ENCODE data around the gene LRWD1.

LRWD1 gene

GRCh38 chr7:102464577-102465280 lies at the start of gene LRWD1, which contains the start of gene ALKBH4 (continued):
- TF ChIP-seq GLIS1 (tag by site-specific recombination; IDR thresholded peaks at IDR 0.05) (peak; percentile 87), ZNF174 (tag by site-specific recombination; IDR thresholded peaks at IDR 0.05) (no peak), ZNF19 (tag by site-specific recombination; IDR thresholded peaks at IDR 0.05; ENCODE audit: low read depth) (no peak), KLF1 (tag by site-specific recombination; IDR thresholded peaks at IDR 0.05) (peak; percentile 39; the same call in 1 of the 2 replicates), OSR2 (tag by site-specific recombination; IDR thresholded peaks at IDR 0.05) (no peak), ZNF16 (tag by site-specific recombination; IDR thresholded peaks at IDR 0.05; ENCODE audit: low read depth) (no peak), ZNF776 (tag by site-specific recombination; IDR thresholded peaks at IDR 0.05; ENCODE audit: borderline replicate concordance) (no peak), ZSCAN16 (tag by site-specific recombination; IDR thresholded peaks at IDR 0.05) (peak; percentile 75), ZNF223 (tag by site-specific recombination; IDR thresholded peaks at IDR 0.05) (no peak), ZEB2 (tag by site-specific recombination; IDR thresholded peaks at IDR 0.05) (no peak), ZNF658 (tag by site-specific recombination; IDR thresholded peaks at IDR 0.05) (no peak), ZNF555 (tag by site-specific recombination; conservative IDR thresholded peaks at IDR 0.05) (no peak), ZNF341 (tag by site-specific recombination; IDR thresholded peaks at IDR 0.05; ENCODE audit: low read depth) (peak; percentile 88), ZFP37 (tag by site-specific recombination; IDR thresholded peaks at IDR 0.05) (no peak), BCL11A (tag by site-specific recombination; IDR thresholded peaks at IDR 0.05; ENCODE audit: low read depth) (no peak), SALL2 (tag by site-specific recombination; IDR thresholded peaks at IDR 0.05; ENCODE audit: borderline replicate concordance) (no peak), ZNF26 (tag by site-specific recombination; IDR thresholded peaks at IDR 0.05) (no peak), ZNF560 (tag by site-specific recombination; IDR thresholded peaks at IDR 0.05; ENCODE audit: borderline replicate concordance) (no peak), EGR2 (tag by site-specific recombination; IDR thresholded peaks at IDR 0.05; ENCODE audit: low read depth) (peak; percentile 60), TRIM28 (IDR thresholded peaks at IDR 0.05; ENCODE audit: borderline replicate concordance, low read length) (no peak), RBAK (tag by site-specific recombination; IDR thresholded peaks at IDR 0.05) (no peak), ZNF596 (tag by site-specific recombination; IDR thresholded peaks at IDR 0.05) (no peak), TCF7L2 (IDR thresholded peaks at IDR 0.05; ENCODE audit: borderline replicate concordance, low read depth, low read length) (no peak), KLF7 (tag by site-specific recombination; IDR thresholded peaks at IDR 0.05; ENCODE audit: borderline replicate concordance) (no peak), ZNF24 (tag by site-specific recombination; IDR thresholded peaks at IDR 0.05) (no peak)
- TF ChIP-seq, protein P1, sequence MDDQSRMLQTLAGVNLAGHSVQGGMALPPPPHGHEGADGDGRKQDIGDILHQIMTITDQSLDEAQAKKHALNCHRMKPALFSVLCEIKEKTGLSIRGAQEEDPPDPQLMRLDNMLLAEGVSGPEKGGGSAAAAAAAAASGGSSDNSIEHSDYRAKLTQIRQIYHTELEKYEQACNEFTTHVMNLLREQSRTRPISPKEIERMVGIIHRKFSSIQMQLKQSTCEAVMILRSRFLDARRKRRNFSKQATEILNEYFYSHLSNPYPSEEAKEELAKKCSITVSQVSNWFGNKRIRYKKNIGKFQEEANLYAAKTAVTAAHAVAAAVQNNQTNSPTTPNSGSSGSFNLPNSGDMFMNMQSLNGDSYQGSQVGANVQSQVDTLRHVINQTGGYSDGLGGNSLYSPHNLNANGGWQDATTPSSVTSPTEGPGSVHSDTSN (CRISPR knock-in tag; IDR thresholded peaks at IDR 0.05): 0 out of 2 replicates have a peak, but pooled peaks have one; percentile 28
- TF ChIP-seq, protein P2, sequence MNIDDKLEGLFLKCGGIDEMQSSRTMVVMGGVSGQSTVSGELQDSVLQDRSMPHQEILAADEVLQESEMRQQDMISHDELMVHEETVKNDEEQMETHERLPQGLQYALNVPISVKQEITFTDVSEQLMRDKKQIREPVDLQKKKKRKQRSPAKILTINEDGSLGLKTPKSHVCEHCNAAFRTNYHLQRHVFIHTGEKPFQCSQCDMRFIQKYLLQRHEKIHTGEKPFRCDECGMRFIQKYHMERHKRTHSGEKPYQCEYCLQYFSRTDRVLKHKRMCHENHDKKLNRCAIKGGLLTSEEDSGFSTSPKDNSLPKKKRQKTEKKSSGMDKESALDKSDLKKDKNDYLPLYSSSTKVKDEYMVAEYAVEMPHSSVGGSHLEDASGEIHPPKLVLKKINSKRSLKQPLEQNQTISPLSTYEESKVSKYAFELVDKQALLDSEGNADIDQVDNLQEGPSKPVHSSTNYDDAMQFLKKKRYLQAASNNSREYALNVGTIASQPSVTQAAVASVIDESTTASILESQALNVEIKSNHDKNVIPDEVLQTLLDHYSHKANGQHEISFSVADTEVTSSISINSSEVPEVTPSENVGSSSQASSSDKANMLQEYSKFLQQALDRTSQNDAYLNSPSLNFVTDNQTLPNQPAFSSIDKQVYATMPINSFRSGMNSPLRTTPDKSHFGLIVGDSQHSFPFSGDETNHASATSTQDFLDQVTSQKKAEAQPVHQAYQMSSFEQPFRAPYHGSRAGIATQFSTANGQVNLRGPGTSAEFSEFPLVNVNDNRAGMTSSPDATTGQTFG (tag by site-specific recombination; IDR thresholded peaks at IDR 0.05; ENCODE audit: borderline replicate concordance): no peak
- TF ChIP-seq, protein P3, sequence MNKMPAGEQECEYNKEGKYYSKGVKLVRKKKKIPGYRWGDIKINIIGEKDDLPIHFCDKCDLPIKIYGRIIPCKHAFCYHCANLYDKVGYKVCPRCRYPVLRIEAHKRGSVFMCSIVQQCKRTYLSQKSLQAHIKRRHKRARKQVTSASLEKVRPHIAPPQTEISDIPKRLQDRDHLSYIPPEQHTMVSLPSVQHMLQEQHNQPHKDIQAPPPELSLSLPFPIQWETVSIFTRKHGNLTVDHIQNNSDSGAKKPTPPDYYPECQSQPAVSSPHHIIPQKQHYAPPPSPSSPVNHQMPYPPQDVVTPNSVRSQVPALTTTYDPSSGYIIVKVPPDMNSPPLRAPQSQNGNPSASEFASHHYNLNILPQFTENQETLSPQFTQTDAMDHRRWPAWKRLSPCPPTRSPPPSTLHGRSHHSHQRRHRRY (tag by site-specific recombination; IDR thresholded peaks at IDR 0.05): no peak
- TF ChIP-seq, protein P4, sequence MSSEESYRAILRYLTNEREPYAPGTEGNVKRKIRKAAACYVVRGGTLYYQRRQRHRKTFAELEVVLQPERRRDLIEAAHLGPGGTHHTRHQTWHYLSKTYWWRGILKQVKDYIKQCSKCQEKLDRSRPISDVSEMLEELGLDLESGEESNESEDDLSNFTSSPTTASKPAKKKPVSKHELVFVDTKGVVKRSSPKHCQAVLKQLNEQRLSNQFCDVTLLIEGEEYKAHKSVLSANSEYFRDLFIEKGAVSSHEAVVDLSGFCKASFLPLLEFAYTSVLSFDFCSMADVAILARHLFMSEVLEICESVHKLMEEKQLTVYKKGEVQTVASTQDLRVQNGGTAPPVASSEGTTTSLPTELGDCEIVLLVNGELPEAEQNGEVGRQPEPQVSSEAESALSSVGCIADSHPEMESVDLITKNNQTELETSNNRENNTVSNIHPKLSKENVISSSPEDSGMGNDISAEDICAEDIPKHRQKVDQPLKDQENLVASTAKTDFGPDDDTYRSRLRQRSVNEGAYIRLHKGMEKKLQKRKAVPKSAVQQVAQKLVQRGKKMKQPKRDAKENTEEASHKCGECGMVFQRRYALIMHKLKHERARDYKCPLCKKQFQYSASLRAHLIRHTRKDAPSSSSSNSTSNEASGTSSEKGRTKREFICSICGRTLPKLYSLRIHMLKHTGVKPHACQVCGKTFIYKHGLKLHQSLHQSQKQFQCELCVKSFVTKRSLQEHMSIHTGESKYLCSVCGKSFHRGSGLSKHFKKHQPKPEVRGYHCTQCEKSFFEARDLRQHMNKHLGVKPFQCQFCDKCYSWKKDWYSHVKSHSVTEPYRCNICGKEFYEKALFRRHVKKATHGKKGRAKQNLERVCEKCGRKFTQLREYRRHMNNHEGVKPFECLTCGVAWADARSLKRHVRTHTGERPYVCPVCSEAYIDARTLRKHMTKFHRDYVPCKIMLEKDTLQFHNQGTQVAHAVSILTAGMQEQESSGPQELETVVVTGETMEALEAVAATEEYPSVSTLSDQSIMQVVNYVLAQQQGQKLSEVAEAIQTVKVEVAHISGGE (tag by site-specific recombination; conservative IDR thresholded peaks at IDR 0.05; ENCODE audit: low read depth): peak; percentile 75
- TF ChIP-seq, protein P5, sequence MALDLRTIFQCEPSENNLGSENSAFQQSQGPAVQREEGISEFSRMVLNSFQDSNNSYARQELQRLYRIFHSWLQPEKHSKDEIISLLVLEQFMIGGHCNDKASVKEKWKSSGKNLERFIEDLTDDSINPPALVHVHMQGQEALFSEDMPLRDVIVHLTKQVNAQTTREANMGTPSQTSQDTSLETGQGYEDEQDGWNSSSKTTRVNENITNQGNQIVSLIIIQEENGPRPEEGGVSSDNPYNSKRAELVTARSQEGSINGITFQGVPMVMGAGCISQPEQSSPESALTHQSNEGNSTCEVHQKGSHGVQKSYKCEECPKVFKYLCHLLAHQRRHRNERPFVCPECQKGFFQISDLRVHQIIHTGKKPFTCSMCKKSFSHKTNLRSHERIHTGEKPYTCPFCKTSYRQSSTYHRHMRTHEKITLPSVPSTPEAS (tag by site-specific recombination; IDR thresholded peaks at IDR 0.05): no peak
